ENCODE data around the gene ALK. TPM values are rescaled to one million over a fixed set of nuclear protein-coding genes. Genes with fewer than 3 reads are reported as not detected.

Gene ALK
- total RNA-seq, 2 donors from 2014 or later = 0.19 TPM; not detected in 1

DNA sequence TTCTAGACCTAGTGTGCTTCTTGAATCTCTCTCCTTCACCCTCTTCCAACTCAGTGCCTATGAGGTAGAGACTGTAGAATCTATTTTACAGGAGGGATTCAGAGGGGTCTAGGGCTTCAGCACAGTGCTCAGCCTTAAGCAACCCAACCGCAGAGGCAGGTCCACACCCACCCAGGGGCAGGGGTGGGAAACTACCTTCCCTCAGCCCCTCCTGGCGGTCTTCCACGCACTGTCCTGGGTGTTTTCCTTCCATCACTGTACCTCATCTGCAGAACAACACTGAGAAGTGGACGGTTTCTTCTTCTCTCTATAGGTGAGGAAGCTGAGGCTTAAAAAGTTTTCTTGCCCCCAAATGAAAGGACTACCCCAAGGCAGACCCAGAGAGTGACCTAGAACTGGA lies 222.3 kb downstream of the ALK start:
- Histone ChIP-seq H3K27ac (no peak overlapping the region), H3K27me3 (no peaks in the 10 kb centered on the region), H3K4me3 (no peak overlapping the region), H3K4me1 (no peaks in the 10 kb centered on the region), H3K9ac (ENCODE audit: low read depth in 2 of 2, low read length in 2 of 2) (no peak overlapping the region), H3K36me3 (no peaks in the 10 kb centered on the region), H3K9me3 (no peaks in the 10 kb centered on the region)
- TF ChIP-seq, protein P1, sequence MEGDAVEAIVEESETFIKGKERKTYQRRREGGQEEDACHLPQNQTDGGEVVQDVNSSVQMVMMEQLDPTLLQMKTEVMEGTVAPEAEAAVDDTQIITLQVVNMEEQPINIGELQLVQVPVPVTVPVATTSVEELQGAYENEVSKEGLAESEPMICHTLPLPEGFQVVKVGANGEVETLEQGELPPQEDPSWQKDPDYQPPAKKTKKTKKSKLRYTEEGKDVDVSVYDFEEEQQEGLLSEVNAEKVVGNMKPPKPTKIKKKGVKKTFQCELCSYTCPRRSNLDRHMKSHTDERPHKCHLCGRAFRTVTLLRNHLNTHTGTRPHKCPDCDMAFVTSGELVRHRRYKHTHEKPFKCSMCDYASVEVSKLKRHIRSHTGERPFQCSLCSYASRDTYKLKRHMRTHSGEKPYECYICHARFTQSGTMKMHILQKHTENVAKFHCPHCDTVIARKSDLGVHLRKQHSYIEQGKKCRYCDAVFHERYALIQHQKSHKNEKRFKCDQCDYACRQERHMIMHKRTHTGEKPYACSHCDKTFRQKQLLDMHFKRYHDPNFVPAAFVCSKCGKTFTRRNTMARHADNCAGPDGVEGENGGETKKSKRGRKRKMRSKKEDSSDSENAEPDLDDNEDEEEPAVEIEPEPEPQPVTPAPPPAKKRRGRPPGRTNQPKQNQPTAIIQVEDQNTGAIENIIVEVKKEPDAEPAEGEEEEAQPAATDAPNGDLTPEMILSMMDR (IDR thresholded peaks at IDR 0.05) = no peak
- intact Hi-C loops (cut with DNase I) = no loop called here
- no peak for DNase-seq

DNA sequence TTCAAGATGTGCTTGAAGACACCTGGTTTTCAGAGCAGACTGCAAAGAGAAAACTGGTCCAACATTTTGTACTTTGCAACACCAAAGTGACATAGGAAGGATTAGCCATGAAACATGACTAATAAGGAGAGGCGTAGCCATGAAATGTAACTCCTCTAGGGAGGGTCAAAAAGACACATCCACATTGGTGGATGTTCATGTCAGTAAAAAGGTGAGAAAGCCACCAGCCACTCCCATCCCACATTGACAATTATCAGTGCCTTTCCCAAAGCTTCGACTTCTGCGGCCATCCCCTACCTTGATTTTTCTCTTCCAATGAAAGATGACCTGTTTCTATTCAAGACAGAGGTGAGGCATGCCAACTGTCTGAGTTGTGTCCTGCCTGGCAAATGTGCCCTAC lies 223.2 kb downstream of the ALK start:
- H3K4me1 ChIP-seq = no peaks in the 10 kb centered on the region
- intact Hi-C loops (cut with DNase I) = no loop called here
- H3K27ac ChIP-seq = no peak overlapping the region
- DNase-seq = no peak
- H3K36me3 ChIP-seq = no peaks in the 10 kb centered on the region
- no peak overlapping the region for H3K9ac ChIP-seq (ENCODE audit: low read depth in 2 of 2, low read length in 2 of 2)
- H3K4me3 ChIP-seq = no peak overlapping the region
- H3K27me3 ChIP-seq = no peaks in the 10 kb centered on the region
- TF ChIP-seq, protein P1 (IDR thresholded peaks at IDR 0.05) = no peak
- H3K9me3 ChIP-seq = no peaks in the 10 kb centered on the region

DNA sequence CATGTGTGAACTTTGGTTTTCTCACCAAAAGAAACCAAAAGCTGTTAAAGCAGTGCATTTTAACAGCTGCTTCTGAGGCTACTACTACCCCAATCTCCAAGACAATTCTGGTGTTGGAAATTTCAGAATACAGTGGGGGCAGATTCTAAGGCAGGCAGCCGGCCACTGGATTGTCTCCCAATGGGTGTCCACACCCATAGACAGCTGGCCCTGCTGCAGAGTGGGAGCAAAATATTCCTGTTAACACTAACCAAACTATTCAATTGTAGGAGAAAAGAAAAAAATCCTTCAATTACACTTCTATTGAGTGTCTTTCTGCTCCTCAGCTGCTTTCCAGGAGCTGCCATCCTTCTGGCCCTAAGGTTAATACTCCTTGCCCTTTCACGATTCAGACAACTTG lies 223.7 kb downstream of the ALK start:
- Histone ChIP-seq H3K36me3 (no peaks in the 10 kb centered on the region), H3K27me3 (no peaks in the 10 kb centered on the region), H3K4me1 (no peaks in the 10 kb centered on the region), H3K27ac (no peak overlapping the region), H3K9me3 (no peaks in the 10 kb centered on the region), H3K4me3 (no peak overlapping the region), H3K9ac (ENCODE audit: low read depth in 2 of 2, low read length in 2 of 2) (no peak overlapping the region)
- intact Hi-C loops (cut with DNase I) = no loop called here
- TF ChIP-seq, protein P1 (IDR thresholded peaks at IDR 0.05) = no peak
- no peak for DNase-seq

DNA sequence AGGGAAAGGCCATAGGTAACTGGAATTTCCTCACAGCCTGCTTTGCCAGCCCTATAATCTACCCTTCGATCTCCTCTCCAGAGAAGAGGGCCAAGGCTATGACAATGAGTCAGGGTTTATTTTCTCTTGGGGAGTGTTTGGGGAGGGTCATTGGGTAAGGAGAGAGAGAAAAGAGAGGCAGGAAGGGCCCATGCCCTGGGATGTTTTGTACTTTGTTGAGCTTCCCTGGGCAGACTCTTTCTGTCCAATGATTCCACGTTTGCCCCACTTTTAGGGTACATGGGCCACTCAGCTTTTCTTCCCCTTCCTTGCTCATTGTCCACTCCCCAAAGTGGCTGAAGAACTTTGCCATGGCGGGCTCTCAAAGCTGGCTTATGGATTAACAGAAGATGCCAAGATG lies 224.2 kb downstream of the ALK start:
- intact Hi-C loops (cut with DNase I) = no loop called here
- H3K9me3 ChIP-seq = no peaks in the 10 kb centered on the region
- DNase-seq = no peak
- H3K4me1 ChIP-seq = no peaks in the 10 kb centered on the region
- H3K27ac ChIP-seq = no peak overlapping the region
- TF ChIP-seq, protein P1 (IDR thresholded peaks at IDR 0.05) = no peak
- H3K9ac ChIP-seq (ENCODE audit: low read depth in 2 of 2, low read length in 2 of 2) = no peak overlapping the region
- no peaks in the 10 kb centered on the region for H3K27me3 ChIP-seq
- no peaks in the 10 kb centered on the region for H3K36me3 ChIP-seq
- H3K4me3 ChIP-seq = no peak overlapping the region

DNA sequence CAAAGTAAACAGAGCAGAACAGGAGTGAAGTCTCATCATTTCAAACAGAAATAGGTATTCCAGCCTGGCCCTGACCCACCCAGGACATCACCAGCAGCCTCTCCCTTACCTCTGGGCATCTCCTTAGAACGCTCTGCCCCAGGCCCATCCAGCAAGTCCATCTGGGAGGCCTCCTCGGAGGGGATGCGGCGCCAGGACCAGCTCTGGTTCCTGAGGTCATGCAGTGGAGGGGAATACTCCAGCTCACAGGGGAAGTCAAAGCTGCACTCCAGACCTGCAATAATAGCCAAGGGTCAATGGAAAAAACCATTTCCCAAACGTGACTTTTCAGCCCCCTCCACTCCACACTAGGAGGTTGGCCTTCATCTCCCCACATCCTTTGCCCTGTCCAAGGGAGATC lies 226.6 kb downstream of the ALK start:
- TF ChIP-seq, protein P1 (IDR thresholded peaks at IDR 0.05) = no peak
- no peak for DNase-seq
- Histone ChIP-seq H3K4me3 (no peak overlapping the region), H3K9ac (ENCODE audit: low read depth in 2 of 2, low read length in 2 of 2) (no peak overlapping the region), H3K36me3 (no peaks in the 10 kb centered on the region), H3K27me3 (no peaks in the 10 kb centered on the region), H3K27ac (no peak overlapping the region), H3K9me3 (no peaks in the 10 kb centered on the region), H3K4me1 (no peaks in the 10 kb centered on the region)
- intact Hi-C loops (cut with DNase I) = no loop called here

Measured in colonic mucosa (tissue), 4 donors.